ENCODE data around the gene ADSS1. TPM values are rescaled to one million over a fixed set of nuclear protein-coding genes. Genes with fewer than 3 reads are reported as not detected.

ADSS1 gene
- total RNA-seq, 1 experiment from 2014 or later, result 0.52 TPM

DNA sequence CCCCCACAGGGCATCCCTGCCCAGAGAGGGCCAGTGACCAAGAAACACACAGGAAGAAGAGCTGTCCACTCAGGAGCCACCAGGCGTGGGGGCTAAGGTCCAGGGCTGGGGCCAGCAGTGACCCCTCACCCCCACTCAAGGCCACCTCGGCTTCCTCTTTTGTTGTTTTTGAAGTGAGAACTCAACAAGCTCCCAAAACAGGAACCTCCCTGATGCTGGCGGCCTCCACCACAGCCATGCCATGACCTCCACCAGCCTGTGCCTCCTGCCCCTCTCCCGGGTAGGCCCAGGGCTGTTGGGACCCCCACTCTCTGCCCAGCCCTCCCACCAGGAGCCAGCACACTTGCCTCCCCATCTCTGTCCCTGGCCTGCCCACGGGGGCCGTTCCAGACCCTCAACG, 63.7 kb downstream of the ADSS1 start:
- POLR2A ChIA-PET (ENCODE audit: low non-redundant PET), result no interaction called here
- Histone ChIP-seq H3K9me3 (ENCODE audit: low read depth, low read length, poor library complexity, severe bottlenecking) (no peaks in the 10 kb centered on the region), H3K4me1 (ENCODE audit: insufficient read depth, low read length, poor library complexity, severe bottlenecking) (no peaks in the 10 kb centered on the region), H3K4me3 (ENCODE audit: low read depth, low read length, poor library complexity, severe bottlenecking) (no peak overlapping the region), H3K27ac (ENCODE audit: low read depth, low read length, poor library complexity, severe bottlenecking) (no peak overlapping the region), H3K27me3 (replicated peaks; ENCODE audit: insufficient read depth, low read depth, low read length, poor library complexity) (no peaks in the 10 kb centered on the region), H3K36me3 (ENCODE audit: insufficient read depth, low read length, poor library complexity, severe bottlenecking) (peaks cover 10% of the 10 kb centered on the region)
- BruUV-seq (replicated peaks), result no TSS peak
- intact Hi-C loops (cut with micrococcal nuclease; ENCODE audit: unreplicated experiment), result no loop called here
- CTCF ChIA-PET, result interaction anchor here (0.6 kb wide), 1 partner anchor 104 kb away, joined by 3 read pairs; no protein-coding TSS in a partner anchor
- DNase-seq (ENCODE audit: low spot score), result no peak
- TF ChIP-seq EZH2 (IDR thresholded peaks at IDR 0.05; ENCODE audit: borderline replicate concordance, low read depth, low read length, poor library complexity, severe bottlenecking), result no peak
- TF ChIP-seq, protein P1, sequence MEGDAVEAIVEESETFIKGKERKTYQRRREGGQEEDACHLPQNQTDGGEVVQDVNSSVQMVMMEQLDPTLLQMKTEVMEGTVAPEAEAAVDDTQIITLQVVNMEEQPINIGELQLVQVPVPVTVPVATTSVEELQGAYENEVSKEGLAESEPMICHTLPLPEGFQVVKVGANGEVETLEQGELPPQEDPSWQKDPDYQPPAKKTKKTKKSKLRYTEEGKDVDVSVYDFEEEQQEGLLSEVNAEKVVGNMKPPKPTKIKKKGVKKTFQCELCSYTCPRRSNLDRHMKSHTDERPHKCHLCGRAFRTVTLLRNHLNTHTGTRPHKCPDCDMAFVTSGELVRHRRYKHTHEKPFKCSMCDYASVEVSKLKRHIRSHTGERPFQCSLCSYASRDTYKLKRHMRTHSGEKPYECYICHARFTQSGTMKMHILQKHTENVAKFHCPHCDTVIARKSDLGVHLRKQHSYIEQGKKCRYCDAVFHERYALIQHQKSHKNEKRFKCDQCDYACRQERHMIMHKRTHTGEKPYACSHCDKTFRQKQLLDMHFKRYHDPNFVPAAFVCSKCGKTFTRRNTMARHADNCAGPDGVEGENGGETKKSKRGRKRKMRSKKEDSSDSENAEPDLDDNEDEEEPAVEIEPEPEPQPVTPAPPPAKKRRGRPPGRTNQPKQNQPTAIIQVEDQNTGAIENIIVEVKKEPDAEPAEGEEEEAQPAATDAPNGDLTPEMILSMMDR (conservative IDR thresholded peaks at IDR 0.05; ENCODE audit: low read depth, low read length), result no peak

DNA sequence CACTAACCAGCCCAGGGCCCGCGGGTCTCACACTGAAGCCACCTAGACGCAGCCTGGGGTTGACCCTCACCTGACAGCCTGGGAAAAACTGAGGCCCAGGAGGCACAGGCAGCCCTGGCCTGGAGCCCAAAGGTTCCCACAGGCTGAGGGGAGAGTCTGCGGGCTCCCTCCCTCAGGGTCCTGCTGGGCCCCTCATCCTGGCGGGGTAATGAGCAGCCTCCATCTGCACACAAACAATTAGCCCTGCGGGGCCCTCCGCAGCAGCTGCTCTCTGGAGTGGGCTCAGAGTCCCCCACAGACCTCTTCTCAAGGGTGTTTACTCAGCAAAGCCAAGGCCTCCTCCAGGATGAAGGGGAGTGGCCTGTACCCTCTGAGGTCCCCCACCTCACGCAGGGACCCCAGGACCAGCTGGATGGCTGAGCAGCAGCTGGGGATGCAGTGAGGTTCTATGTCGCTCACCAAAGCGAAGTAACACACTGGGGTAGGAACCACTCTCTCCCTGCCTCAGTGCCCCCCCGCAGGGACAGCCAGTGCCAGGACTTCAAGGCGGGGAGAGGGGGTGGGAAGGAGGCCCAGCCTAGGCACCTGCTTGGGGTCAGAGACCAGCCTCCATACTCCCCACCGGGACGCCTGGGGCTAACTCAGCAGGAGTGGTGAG, 64.3 kb downstream of the ADSS1 start:
- Histone ChIP-seq H3K36me3 (ENCODE audit: insufficient read depth, low read length, poor library complexity, severe bottlenecking) (peaks cover 10% of the 10 kb centered on the region), H3K27me3 (replicated peaks; ENCODE audit: insufficient read depth, low read depth, low read length, poor library complexity) (no peaks in the 10 kb centered on the region), H3K27ac (ENCODE audit: low read depth, low read length, poor library complexity, severe bottlenecking) (no peak overlapping the region), H3K4me3 (ENCODE audit: low read depth, low read length, poor library complexity, severe bottlenecking) (no peak overlapping the region), H3K9me3 (ENCODE audit: low read depth, low read length, poor library complexity, severe bottlenecking) (no peaks in the 10 kb centered on the region), H3K4me1 (ENCODE audit: insufficient read depth, low read length, poor library complexity, severe bottlenecking) (no peaks in the 10 kb centered on the region)
- DNase-seq (ENCODE audit: low spot score), result no peak
- intact Hi-C loops (cut with micrococcal nuclease; ENCODE audit: unreplicated experiment), result no loop called here
- no TSS peak for BruUV-seq (replicated peaks)
- ChIA-PET CTCF (interaction anchor here (0.6 kb wide), 1 partner anchor 103 kb away, joined by 3 read pairs; no protein-coding TSS in a partner anchor), POLR2A (ENCODE audit: low non-redundant PET) (no interaction called here)
- TF ChIP-seq, protein P1 (conservative IDR thresholded peaks at IDR 0.05; ENCODE audit: low read depth, low read length), result no peak
- no peak for TF ChIP-seq EZH2 (IDR thresholded peaks at IDR 0.05; ENCODE audit: borderline replicate concordance, low read depth, low read length, poor library complexity, severe bottlenecking)

DNA sequence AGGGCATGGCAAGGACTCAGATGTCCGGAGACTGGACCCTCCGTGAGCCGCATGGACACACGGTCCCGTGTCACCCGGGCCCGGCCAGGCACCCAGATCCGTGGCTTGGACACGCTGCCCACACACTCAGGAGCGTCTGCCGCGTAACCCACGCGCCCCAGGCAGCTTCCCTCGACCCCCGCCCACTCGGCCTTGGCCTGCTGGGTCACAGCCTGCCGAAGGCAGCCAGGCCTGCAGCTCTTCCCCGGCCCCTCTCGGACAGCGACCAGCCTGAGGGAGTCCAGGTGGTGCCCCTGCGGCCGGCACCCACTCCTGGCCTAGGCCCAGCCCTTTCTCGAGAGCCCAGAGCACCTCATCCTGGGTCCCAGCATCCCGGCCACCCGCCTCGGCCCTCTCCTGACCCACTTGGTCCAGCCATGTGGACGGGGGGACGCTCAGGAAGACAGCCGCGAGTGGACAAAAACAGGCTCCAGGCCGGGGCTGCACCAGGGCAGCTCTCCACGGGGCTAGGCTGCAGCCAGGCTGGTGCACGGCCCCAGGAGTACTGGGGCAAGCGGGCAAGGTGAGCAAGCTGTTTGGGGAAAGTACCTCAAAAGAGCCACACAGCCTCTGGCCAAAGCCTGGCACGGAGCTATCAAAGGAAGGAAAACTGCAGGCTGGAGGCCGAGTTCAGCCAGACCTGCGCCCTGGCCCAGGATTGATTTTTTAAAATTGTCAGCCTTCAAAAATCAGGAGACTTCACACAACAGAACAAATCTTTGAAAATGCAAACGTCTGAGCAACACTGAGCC, 65.0 kb downstream of the ADSS1 start:
- Histone ChIP-seq H3K27ac (ENCODE audit: low read depth, low read length, poor library complexity, severe bottlenecking) (no peak overlapping the region), H3K9me3 (ENCODE audit: low read depth, low read length, poor library complexity, severe bottlenecking) (no peaks in the 10 kb centered on the region), H3K27me3 (replicated peaks; ENCODE audit: insufficient read depth, low read depth, low read length, poor library complexity) (no peaks in the 10 kb centered on the region), H3K4me3 (ENCODE audit: low read depth, low read length, poor library complexity, severe bottlenecking) (no peak overlapping the region), H3K4me1 (ENCODE audit: insufficient read depth, low read length, poor library complexity, severe bottlenecking) (peaks cover 3% of the 10 kb centered on the region), H3K36me3 (ENCODE audit: insufficient read depth, low read length, poor library complexity, severe bottlenecking) (peaks cover 10% of the 10 kb centered on the region)
- TF ChIP-seq EZH2 (IDR thresholded peaks at IDR 0.05; ENCODE audit: borderline replicate concordance, low read depth, low read length, poor library complexity, severe bottlenecking), result no peak
- TF ChIP-seq, protein P1 (conservative IDR thresholded peaks at IDR 0.05; ENCODE audit: low read depth, low read length), result no peak
- intact Hi-C loops (cut with micrococcal nuclease; ENCODE audit: unreplicated experiment), result no loop called here
- ChIA-PET POLR2A (ENCODE audit: low non-redundant PET) (interaction anchor here (0.7 kb wide), 1 partner anchor 10 kb away, joined by 3 read pairs; no protein-coding TSS in a partner anchor), CTCF (no interaction called here)
- BruUV-seq (replicated peaks), result no TSS peak
- DNase-seq (ENCODE audit: low spot score), result no peak
